ENCODE data around the gene MRPL2. TPM values are rescaled to one million over a fixed set of nuclear protein-coding genes. Genes with fewer than 3 reads are reported as not detected.

MRPL2 gene
- total and polyA plus RNA-seq, 2 of the 8 experiments (the other 6 are each of a cell fraction or from before 2014, with no cell fraction given) = 58.7 to 99.9 TPM

GRCh38 chr6:43074847-43075669, 15.8 kb upstream of the MRPL2 start:
- H3K27ac ChIP-seq (ENCODE audit: low read depth, low read length) = peak overlapping the region; percentile 14; the same call in 1 of the 2 replicates
- peak overlapping the region; percentile 78; the same call in 1 of the 2 replicates for H2BK5ac ChIP-seq (ENCODE audit: low read depth, low read length)
- H3K23ac ChIP-seq (ENCODE audit: insufficient read length) = no peak overlapping the region
- peak overlapping the region; percentile 45 for H4K91ac ChIP-seq (replicated peaks; ENCODE audit: insufficient read length, low read length)
- POLR2A ChIA-PET (ENCODE audit: partially characterized antibody) = interaction anchor here (1.1 to 5.0 kb wide), 15 partner anchors 9 to 145 kb away, joined by 3 to 43 read pairs (median 7); partner anchors contain the start of genes CNPY3, CUL7, KLC4 and KLHDC3
- H3K9me3 ChIP-seq (ENCODE audit: insufficient read depth in 2 of 2, low read depth in 1 of 2, low read length in 1 of 2) = no peaks in the 10 kb centered on the region
- H3K36me3 ChIP-seq (ENCODE audit: control insufficient read depth in 2 of 4, insufficient read depth in 4 of 4, low read length in 3 of 4) = peaks cover 0 to 2% (median 0%) of the 10 kb centered on the region in 4 experiments; a peak in 2 of 8 replicates
- no peak overlapping the region for H4K8ac ChIP-seq (ENCODE audit: extremely low read depth, insufficient read depth, low read length)
- 0 out of 7 replicates have a peak, but pooled peaks cover 0 to 2% (median 0%) of the 10 kb centered on the region in 4 experiments for H3K27me3 ChIP-seq (replicated peaks in 1 of 4; ENCODE audit: control insufficient read depth in 3 of 4, extremely low read depth in 1 of 4, insufficient read depth in 3 of 4, low read length in 3 of 4)
- 48% methylated on average over 6 of the region's 6 CpGs; no CpG with 5 or more reads in 1 of the 2 experiments for WGBS, 2 experiments (ENCODE audit: extremely low coverage in 1 of 2, insufficient coverage in 1 of 2, insufficient read length in 1 of 2, insufficient replicate concordance in 2 of 2, low coverage in 1 of 2, low lambda C conversion rate in 2 of 2, missing lambda C conversion rate in 1 of 2)
- DNase-seq (ENCODE audit: low read depth in 1 of 2, low spot score in 2 of 2) = no peak
- no peak for TF ChIP-seq BACH1 (IDR thresholded peaks at IDR 0.05; ENCODE audit: low read length)
- TF ChIP-seq RXRA (IDR thresholded peaks at IDR 0.05; ENCODE audit: insufficient read depth, low read depth, low read length) = no peak
- TF ChIP-seq MAX (IDR thresholded peaks at IDR 0.05) = peak; percentile 54; the same call in 1 of the 2 replicates
- TF ChIP-seq ASH2L (IDR thresholded peaks at IDR 0.05; ENCODE audit: low read length) = peak; percentile 18
- TF ChIP-seq TEAD4 (IDR thresholded peaks at IDR 0.05; ENCODE audit: low read depth, low read length) = peak; percentile 41; the same call in 1 of the 2 replicates
- no peak overlapping the region for H3K9ac ChIP-seq (replicated peaks in 1 of 4; ENCODE audit: extremely low read depth in 1 of 4, low read depth in 3 of 4, low read length in 3 of 4)
- no peak overlapping the region for H2BK120ac ChIP-seq (replicated peaks; ENCODE audit: low read depth, low read length)
- H4K5ac ChIP-seq (ENCODE audit: insufficient read length, low read depth, low read length) = peak overlapping the region; percentile 12
- H2BK20ac ChIP-seq (ENCODE audit: low read length) = peak overlapping the region; percentile 61; the same call in 1 of the 2 replicates
- no peak for FAIRE-seq
- H3K56ac ChIP-seq (replicated peaks; ENCODE audit: insufficient read length, low read depth, low read length) = no peak overlapping the region
- H3K4me1 ChIP-seq (replicated peaks in 1 of 4; ENCODE audit: control insufficient read depth in 3 of 4, insufficient read depth in 4 of 4, low read length in 3 of 4) = peaks cover 6 to 17% (median 12%) of the 10 kb centered on the region in 4 experiments; a peak in 6 of 7 replicates
- peak overlapping the region; percentile 87; the same call in 1 of the 2 replicates for H2BK12ac ChIP-seq (ENCODE audit: low read depth, low read length)
- H2AFZ ChIP-seq (ENCODE audit: low read length) = no peak overlapping the region
- CTCF ChIA-PET (ENCODE audit: partially characterized antibody) = interaction anchor here (1.0 to 4.8 kb wide), 7 partner anchors 11 to 69 kb away, joined by 3 to 40 read pairs (median 7); partner anchors contain the start of genes KLHDC3 and MEA1
- peaks cover 12 to 34% of the 10 kb centered on the region in 2 experiments for H3K79me2 ChIP-seq (ENCODE audit: control insufficient read depth in 1 of 2, insufficient read depth in 2 of 2, low read length in 2 of 2)
- H2AK5ac ChIP-seq (ENCODE audit: low read depth, low read length) = 0 out of 2 replicates have a peak overlapping the region, but pooled peaks have one; percentile 84
- peaks cover 7 to 10% of the 10 kb centered on the region in 2 experiments for H4K20me1 ChIP-seq (replicated peaks in 1 of 2; ENCODE audit: control insufficient read depth in 1 of 2, insufficient read depth in 2 of 2, low read length in 2 of 2)
- H3K4me3 ChIP-seq (ENCODE audit: extremely low read depth in 1 of 4, insufficient read depth in 2 of 4, low read depth in 3 of 4, low read length in 4 of 4) = peak overlapping the region; percentile 34 to 79 (median 63); a peak in 7 of 8 replicates
- H3K23me2 ChIP-seq (ENCODE audit: low read depth, low read length) = peaks cover 10% of the 10 kb centered on the region; the same call in 1 of the 2 replicates
- peak overlapping the region; percentile 10 for H3K4ac ChIP-seq (replicated peaks; ENCODE audit: insufficient read length, low read depth, low read length)
- 0 out of 2 replicates have a peak overlapping the region, but pooled peaks have one; percentile 72 for H2BK15ac ChIP-seq (ENCODE audit: low read length)
- H3K18ac ChIP-seq (ENCODE audit: extremely low read depth, low read length) = peak overlapping the region; percentile 38
- H3K79me1 ChIP-seq (ENCODE audit: low read depth, low read length) = peaks cover 9% of the 10 kb centered on the region
- H3K14ac ChIP-seq (ENCODE audit: insufficient read length) = no peak overlapping the region
- H3K4me2 ChIP-seq (ENCODE audit: insufficient read depth in 1 of 2, low read depth in 2 of 2, low read length in 2 of 2) = peak overlapping the region; percentile 68 to 76
